HepG2 (cell line): ENCODE measurements around the gene CACNA2D1. TPM values are rescaled to one million over a fixed set of nuclear protein-coding genes. Genes with fewer than 3 reads are reported as not detected.

ENCODE experiments used
- ATAC-seq: fragments of 200-7000 bp; cut with Tn5 transposase; 3 replicates; pipeline ENCODE4 v1.9.1; 2020; ENCODE audit warnings: mild to moderate bottlenecking, moderate library complexity
- BruUV-seq: library from RNA; stranded (reverse); fragments of 400-500 nt; replicated peaks from 2 replicates; lab custom pipeline; 2021; lab: Mats Ljungman, UMichigan
- CTCF ChIA-PET: fragments of 300-600 bp; formaldehyde crosslinking; extraction: SDS; loops from one replicate; lab custom pipeline; 2021; ENCODE audit warnings: low total read pairs, inconsistent platforms, low intra/inter-chr PET ratio; lab: Yijun Ruan, JAX
- POLR2A ChIA-PET: fragments of 350-600 bp; sonication (Branson Sonifier 250); formaldehyde crosslinking; loops from one replicate; lab custom pipeline; 2020; ENCODE audit warnings: antibody characterized with exemption, inconsistent platforms; lab: Yijun Ruan, JAX
- DNase-seq: peaks from one replicate; pipeline ENCODE4 v3.0.0-alpha.2; 2015; ENCODE audit warnings: low spot score
- FAIRE-seq: peaks from 3 replicates; lab custom pipeline; 2011; peaks lifted over from hg19 to GRCh38; lab: Jason Lieb, UNC
- H2AFZ ChIP-seq: one replicate; pipeline ENCODE4 v1.6.1; 2011; ENCODE audit warnings: low read length, inconsistent platforms
- H3K27ac ChIP-seq: fragments of 300-600 bp; 3 replicates; pipeline ENCODE4 v1.8.0; 2011; ENCODE audit warnings: mixed run types, mild to moderate bottlenecking, mixed read lengths, low read length, inconsistent platforms; ENCODE audit not compliant: insufficient read depth; ENCODE audit errors: extremely low read length
- H3K27me3 ChIP-seq, 2 experiments: fragments of 200-600 bp in 1 of 2; 2 replicates in 1 of 2; 3 replicates in 1 of 2; pipeline versions ENCODE4 v1.6.0 to v1.8.0; 2011; ENCODE audit warnings: low read length in 2 of 2, mild to moderate bottlenecking in 2 of 2, moderate library complexity in 2 of 2, inconsistent platforms in 1 of 2; ENCODE audit not compliant: insufficient read depth in 2 of 2, control insufficient read depth in 1 of 2
- H3K36me3 ChIP-seq, 2 experiments: fragments of 200-600 bp in 1 of 2; replicated peaks in 1 of 2; 2 replicates in 1 of 2; 3 replicates in 1 of 2; pipeline versions ENCODE4 v1.5.1 to v1.8.0; 2011; ENCODE audit warnings: low read length in 2 of 2, inconsistent platforms in 1 of 2; ENCODE audit not compliant: insufficient read depth in 2 of 2, control insufficient read depth in 1 of 2
- H3K4me1 ChIP-seq: 2 replicates; pipeline ENCODE4 v1.5.1; 2012; ENCODE audit warnings: low read length, inconsistent platforms; ENCODE audit not compliant: insufficient read depth
- H3K4me2 ChIP-seq: 2 replicates; pipeline ENCODE4 v1.6.0; 2011; ENCODE audit warnings: low read depth, low read length, inconsistent platforms
- H3K4me3 ChIP-seq, 3 experiments: fragments of 200-600 bp in 1 of 3; sonication (generic), shearing (Covaris generic) in 1 of 3; replicated peaks in 1 of 3; 2 replicates each; pipeline ENCODE4 v1.5.1; 2011 to 2016; ENCODE audit warnings: low read length in 3 of 3, inconsistent platforms in 2 of 3, low read depth in 2 of 3, mild to moderate bottlenecking in 2 of 3, control low read depth in 1 of 3, mixed read lengths in 1 of 3; ENCODE audit not compliant: insufficient read depth in 1 of 3
- H3K79me2 ChIP-seq: one replicate; pipeline ENCODE4 v1.6.1; 2011; ENCODE audit warnings: low read length, inconsistent platforms; ENCODE audit not compliant: insufficient read depth
- H3K9ac ChIP-seq: 2 replicates; pipeline ENCODE4 v1.6.0; 2011; ENCODE audit warnings: mild to moderate bottlenecking, low read depth, low read length, inconsistent platforms; ENCODE audit not compliant: insufficient read depth
- H3K9me3 ChIP-seq: 2 replicates; pipeline ENCODE4 v1.5.1; 2012; ENCODE audit warnings: mild to moderate bottlenecking, low read length
- H4K20me1 ChIP-seq: 2 replicates; pipeline ENCODE4 v1.6.0; 2011; ENCODE audit warnings: inconsistent platforms, mild to moderate bottlenecking, low read length, moderate library complexity; ENCODE audit not compliant: insufficient read depth
- BCL6 ChIP-seq: IDR thresholded peaks from 2 replicates; pipeline ENCODE4 v1.6.1; 2016; ENCODE audit warnings: missing genetic modification reagents, missing compliant biosample characterization
- DR1 ChIP-seq: sonication (generic); formaldehyde crosslinking; IDR thresholded peaks from 2 replicates; pipeline ENCODE4 v1.8.0; 2021; ENCODE audit warnings: mild to moderate bottlenecking, missing genetic modification reagents, inconsistent platforms
- FOXA3 ChIP-seq: IDR thresholded peaks from 2 replicates; pipeline ENCODE4 v1.6.1; 2016; ENCODE audit warnings: missing genetic modification reagents, missing compliant biosample characterization
- ISL2 ChIP-seq: sonication (generic); formaldehyde crosslinking; IDR thresholded peaks from 2 replicates; pipeline ENCODE4 v1.5.0; 2020; ENCODE audit warnings: missing genetic modification reagents
- KLF6 ChIP-seq: IDR thresholded peaks from 2 replicates; pipeline ENCODE4 v1.8.0; 2016; ENCODE audit warnings: missing biosample characterization, missing genetic modification reagents
- MAFK ChIP-seq, 2 experiments: IDR thresholded peaks in 1 of 2; conservative IDR thresholded peaks in 1 of 2; 2 replicates each; pipeline ENCODE4 v1.6.1; 2011; ENCODE audit warnings: improper control_type of control experiment in 2 of 2, low read length in 2 of 2
- MYC ChIP-seq: sonication (generic); formaldehyde crosslinking; IDR thresholded peaks from 2 replicates; pipeline ENCODE4 v1.9.0; 2021; ENCODE audit warnings: missing genetic modification reagents, borderline replicate concordance
- SP5 ChIP-seq: IDR thresholded peaks from 2 replicates; pipeline ENCODE4 v1.6.1; 2016; ENCODE audit warnings: low read depth, borderline replicate concordance
- ZBTB14 ChIP-seq: sonication (generic); formaldehyde crosslinking; IDR thresholded peaks from 2 replicates; pipeline ENCODE4 v1.4.0; 2020; ENCODE audit warnings: missing genetic modification reagents
- ZBTB20 ChIP-seq: sonication (generic); formaldehyde crosslinking; IDR thresholded peaks from 2 replicates; pipeline ENCODE4 v1.8.1; 2023; ENCODE audit warnings: missing genetic modification reagents, low read depth, mild to moderate bottlenecking, borderline replicate concordance
- ZBTB4 ChIP-seq: sonication (generic); formaldehyde crosslinking; IDR thresholded peaks from 2 replicates; pipeline ENCODE4 v1.4.0; 2020; ENCODE audit warnings: missing genetic modification reagents, mild to moderate bottlenecking, borderline replicate concordance
- ZIK1 ChIP-seq: sonication (generic); formaldehyde crosslinking; IDR thresholded peaks from 2 replicates; pipeline ENCODE4 v1.5.0; 2020; ENCODE audit warnings: mild to moderate bottlenecking, low read depth, missing genetic modification reagents, borderline replicate concordance
- ZNF431 ChIP-seq: sonication (generic); formaldehyde crosslinking; IDR thresholded peaks from 2 replicates; pipeline ENCODE4 v1.9.0; 2022; ENCODE audit warnings: missing genetic modification reagents, low read depth, mild to moderate bottlenecking, borderline replicate concordance
- ZNF451 ChIP-seq: sonication (generic); formaldehyde crosslinking; IDR thresholded peaks from 2 replicates; pipeline ENCODE4 v1.5.0; 2020; ENCODE audit warnings: mild to moderate bottlenecking, missing genetic modification reagents
- ZNF513 ChIP-seq: sonication (generic); formaldehyde crosslinking; conservative IDR thresholded peaks from 2 replicates; pipeline ENCODE4 v1.5.0; 2020; ENCODE audit warnings: missing genetic modification reagents
- ZNF570 ChIP-seq: sonication (generic); formaldehyde crosslinking; IDR thresholded peaks from 2 replicates; pipeline ENCODE4 v1.4.0; 2020; ENCODE audit warnings: mild to moderate bottlenecking, missing genetic modification reagents, borderline replicate concordance
- ZNF770 ChIP-seq: sonication (generic); formaldehyde crosslinking; IDR thresholded peaks from 2 replicates; pipeline ENCODE4 v1.5.0; 2020; ENCODE audit warnings: mild to moderate bottlenecking, missing genetic modification reagents
- ZSCAN9 ChIP-seq: IDR thresholded peaks from 2 replicates; pipeline ENCODE4 v1.6.1; 2016; ENCODE audit warnings: borderline replicate concordance
- WGBS: methylation state at CpG from one replicate; pipeline ENCODE4 v1.1.6; 2017; ENCODE audit warnings: low lambda C conversion rate; 5-methylcytosine and 5-hydroxymethylcytosine counted together
- in situ Hi-C: cut with HindIII; loops from 2 replicates; pipeline ENCODE4 v1.10.0; 2017; ENCODE audit warnings: low pct_unique_long_range_greater_than_20kb; ENCODE audit not compliant: extremely low pct_ligation_motif_present
- intact Hi-C: fragments of 100-400 bp; cut with micrococcal nuclease; formaldehyde crosslinking; loops from one replicate; pipeline ENCODE4 v1.10.0; 2022; ENCODE audit not compliant: unreplicated experiment
- polyA plus RNA-seq, 8 experiments: library from polyadenylated mRNA; depleted of rRNA in 3 of 8; stranded (reverse) in 7 of 8; unstranded in 1 of 8; fragments of >200 nt; fragmentation: Illumina TruSeq in 4 of 8; extraction: Trizol in 4 of 8; gene quantifications; 2 replicates each; pipeline versions ENCODE4 v1.2.1 to v1.2.3, GENCODE V29; 2011 to 2016; ENCODE audit warnings: low read depth in 4 of 8, missing spikeins in 1 of 8, mixed read lengths in 1 of 8; ENCODE audit not compliant: insufficient read depth in 1 of 8
- total RNA-seq, 5 experiments: library from RNA; depleted of rRNA; stranded (reverse); fragments of >200 nt; fragmentation: Illumina TruSeq; extraction: Trizol; gene quantifications; 2 replicates each; pipeline ENCODE4 v1.2.3, GENCODE V29; 2016; ENCODE audit warnings: low read depth in 1 of 5

Gene CACNA2D1
- total and polyA plus RNA-seq, 2 of the 13 experiments (the other 11 are each of a cell fraction or from before 2014, with no cell fraction given), result not detected

GRCh38 chr7:82455295-82455694, 11.7 kb upstream of the CACNA2D1 start:
- ChIA-PET CTCF (no interaction called here), POLR2A (no interaction called here)
- no peaks in the 10 kb centered on the region for H3K27me3 ChIP-seq
- H4K20me1 ChIP-seq, result no peaks in the 10 kb centered on the region
- FAIRE-seq (no peak), DNase-seq (no peak), ATAC-seq (no peak)
- no peaks in the 10 kb centered on the region for H3K79me2 ChIP-seq
- 2% methylated on average over 3 of the region's 3 CpGs for WGBS
- H2AFZ ChIP-seq, result no peak overlapping the region
- no peak overlapping the region for H3K4me2 ChIP-seq
- BruUV-seq, result no TSS peak
- no peak overlapping the region for H3K4me3 ChIP-seq
- no peak overlapping the region for H3K27ac ChIP-seq
- no peaks in the 10 kb centered on the region for H3K9me3 ChIP-seq
- in situ Hi-C loops (no loop called here), intact Hi-C loops (no loop called here)
- H3K36me3 ChIP-seq, result no peaks in the 10 kb centered on the region
- H3K4me1 ChIP-seq, result no peaks in the 10 kb centered on the region
- H3K9ac ChIP-seq, result no peak overlapping the region
- TF ChIP-seq ZNF513, result no peak
- TF ChIP-seq ZIK1 (CRISPR knock-in tag), result no peak
- no peak for TF ChIP-seq ZNF431 (CRISPR knock-in tag)
- TF ChIP-seq BCL6, result no peak
- TF ChIP-seq ZNF770 (CRISPR knock-in tag), result no peak
- TF ChIP-seq MYC (CRISPR knock-in tag), result no peak
- TF ChIP-seq ZNF570 (CRISPR knock-in tag), result no peak
- TF ChIP-seq ZBTB20 (CRISPR knock-in tag), result no peak
- no peak for TF ChIP-seq ZNF451 (CRISPR knock-in tag)
- TF ChIP-seq ZBTB4 (CRISPR knock-in tag), result no peak
- TF ChIP-seq FOXA3 (CRISPR knock-in tag), result no peak
- TF ChIP-seq ISL2, result no peak
- TF ChIP-seq MAFK (conservative IDR thresholded peaks at IDR 0.05 in 1 of 2, IDR thresholded peaks at IDR 0.05 in 1 of 2; ENCODE audit: low read length in 2 of 2), result no peak
- no peak for TF ChIP-seq SP5 (CRISPR knock-in tag)
- no peak for TF ChIP-seq DR1 (CRISPR knock-in tag)
- no peak for TF ChIP-seq ZBTB14 (CRISPR knock-in tag)
- TF ChIP-seq KLF6, result no peak
- no peak for TF ChIP-seq ZSCAN9 (CRISPR knock-in tag)
